ENCODE measurements around the gene C15orf39. TPM values are rescaled to one million over a fixed set of nuclear protein-coding genes. Genes with fewer than 3 reads are reported as not detected.
"Not testable (repeated sequence)": the region's sequence is repeated elsewhere in the genome, so short reads cannot be mapped to it uniquely, and the experiment has no call there.

Gene C15orf39
- polyA plus RNA-seq, 10 donors, result 7.1 to 15.3 (median 10.0) TPM

GRCh38 chr15:75209289-75209676 lies 7.6 kb downstream of the C15orf39 start:
- DNase-seq, result no peak

DNA sequence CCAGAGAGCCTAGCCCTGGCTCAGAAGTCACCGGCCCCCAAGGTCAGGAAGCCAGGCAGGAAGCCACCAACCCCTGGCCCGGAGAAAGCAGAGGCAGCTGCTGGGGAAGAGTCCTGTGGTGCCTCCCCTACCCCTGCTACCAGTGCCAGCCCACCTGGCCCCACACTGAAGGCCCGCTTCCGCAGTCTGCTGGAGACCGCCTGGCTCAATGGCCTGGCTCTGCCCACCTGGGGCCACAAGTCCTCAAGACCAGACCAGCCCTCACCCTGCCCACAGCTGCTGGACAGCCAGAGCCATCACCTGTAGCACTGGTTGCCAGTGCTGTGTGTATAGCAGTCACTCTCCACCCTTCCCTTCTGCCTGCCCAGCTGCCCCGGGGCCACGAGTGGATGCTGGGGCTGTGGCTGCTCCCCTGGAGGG lies 9.1 kb downstream of the C15orf39 start:
- DNase-seq, result no peak

DNA sequence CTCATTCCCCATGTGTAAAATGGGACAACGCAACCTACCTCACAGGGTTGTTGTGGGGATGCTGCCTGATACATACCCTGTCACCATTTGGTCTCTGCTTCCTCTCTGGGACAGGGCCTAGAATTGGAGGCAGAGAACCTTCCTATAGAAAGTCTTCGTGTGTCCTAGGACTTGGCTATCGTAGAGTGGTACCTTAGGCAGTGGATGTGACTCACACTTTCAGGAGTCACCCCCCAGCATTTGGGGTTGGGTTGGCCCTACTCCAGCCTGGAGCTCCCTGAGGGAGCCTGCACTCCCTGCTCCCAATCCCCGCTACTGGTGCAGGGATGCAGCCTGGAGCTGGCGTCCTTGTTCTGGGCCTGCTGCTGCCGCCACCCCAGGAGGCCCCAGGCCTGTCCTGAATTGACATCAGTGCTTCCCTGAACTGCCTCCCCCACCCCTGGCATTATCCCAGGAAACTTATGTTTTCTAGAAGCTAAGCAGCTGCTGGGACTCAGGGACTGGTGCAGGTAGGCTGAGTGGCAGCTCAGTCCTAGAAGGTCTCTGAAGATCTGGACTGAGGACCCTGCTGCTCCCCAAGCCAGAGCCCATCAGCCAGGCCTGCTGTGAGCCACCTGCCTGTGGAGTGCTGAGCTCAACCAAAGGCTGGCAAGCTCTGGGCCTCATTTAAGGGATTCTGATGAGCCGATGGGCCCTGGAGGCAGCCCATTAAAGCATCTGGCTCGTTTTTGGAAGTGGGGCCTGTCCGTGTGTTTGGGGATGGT lies 9.9 kb downstream of the C15orf39 start:
- peak in 1 of 3 donors; percentile 37 for DNase-seq

DNA sequence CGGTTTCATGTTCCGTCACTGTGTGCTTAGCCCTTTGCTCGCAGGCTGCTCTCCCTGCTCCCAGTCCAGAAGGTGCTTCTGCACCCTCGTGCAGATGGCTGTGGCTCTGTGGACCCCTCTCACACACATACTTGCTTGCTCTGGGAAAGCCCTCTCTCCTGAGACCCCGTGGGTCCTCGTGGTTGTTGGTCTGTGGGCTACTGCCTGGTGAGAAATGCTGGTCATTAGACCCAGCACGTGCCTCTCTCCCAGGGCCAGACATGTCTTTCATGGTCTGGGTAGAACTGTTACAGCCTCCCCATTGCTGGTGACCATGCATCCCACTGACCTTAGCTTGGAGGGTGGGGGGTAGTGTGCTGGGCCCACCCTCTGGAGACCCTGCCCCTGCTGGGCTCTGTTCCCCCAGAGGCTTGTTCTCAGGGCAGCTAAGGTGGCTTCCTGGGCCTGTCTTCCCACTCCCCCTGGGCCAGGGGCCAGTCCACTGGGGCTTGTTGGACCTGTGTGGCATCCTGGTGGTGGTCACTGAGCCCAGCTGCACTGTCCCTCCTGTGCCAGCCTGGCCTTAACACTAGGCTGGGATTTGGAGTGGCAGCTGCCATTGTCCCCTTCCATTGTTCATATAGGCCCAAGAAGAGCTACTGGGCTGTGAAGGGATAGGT lies 10.6 kb downstream of the C15orf39 start:
- DNase-seq, result no peak

GRCh38 chr15:75213212-75213767 lies 11.6 kb downstream of the C15orf39 start:
- DNase-seq, result no peak

GRCh38 chr15:75213768-75214221 lies 12.1 kb downstream of the C15orf39 start:
- no peak for DNase-seq

DNA sequence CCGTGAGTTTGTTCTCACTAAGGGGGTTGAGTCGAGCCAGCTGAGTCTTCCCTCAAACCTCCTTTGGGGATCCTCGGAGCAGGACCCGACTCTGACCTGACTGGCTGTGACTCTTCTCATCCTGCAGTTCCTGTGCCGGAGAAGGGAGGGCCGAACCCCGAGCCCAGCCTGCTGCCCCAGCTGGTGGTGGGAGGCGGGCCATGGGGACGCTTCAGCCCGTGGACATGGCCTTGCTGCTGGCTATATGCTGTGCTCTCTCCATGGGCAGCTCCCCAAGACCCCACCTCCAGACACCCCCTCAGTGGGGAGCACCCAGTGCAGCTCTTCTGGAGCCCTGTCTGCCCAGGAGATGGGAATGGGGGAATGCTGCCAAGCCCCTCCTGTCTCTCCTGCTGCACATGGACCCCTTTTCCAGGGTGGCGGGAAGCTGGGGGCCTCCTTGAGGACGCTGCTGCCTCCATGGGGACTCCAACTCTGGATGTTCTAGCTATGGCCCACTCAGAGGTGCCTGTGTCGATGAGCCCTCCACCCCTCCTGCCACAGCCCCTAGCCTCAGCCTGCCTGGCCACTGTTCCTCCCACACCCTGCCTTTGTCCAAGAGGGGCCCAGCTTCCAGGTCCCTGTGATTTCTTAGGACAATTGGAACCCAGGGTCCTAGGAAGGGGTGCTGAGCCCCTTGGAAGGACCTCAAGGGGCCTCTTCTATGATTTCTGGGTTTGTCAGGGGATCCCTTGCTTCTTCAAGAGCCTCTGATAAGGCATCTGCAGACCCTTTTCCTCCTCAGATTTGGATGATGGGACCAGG lies 12.8 kb downstream of the C15orf39 start:
- DNase-seq, result no peak

DNA sequence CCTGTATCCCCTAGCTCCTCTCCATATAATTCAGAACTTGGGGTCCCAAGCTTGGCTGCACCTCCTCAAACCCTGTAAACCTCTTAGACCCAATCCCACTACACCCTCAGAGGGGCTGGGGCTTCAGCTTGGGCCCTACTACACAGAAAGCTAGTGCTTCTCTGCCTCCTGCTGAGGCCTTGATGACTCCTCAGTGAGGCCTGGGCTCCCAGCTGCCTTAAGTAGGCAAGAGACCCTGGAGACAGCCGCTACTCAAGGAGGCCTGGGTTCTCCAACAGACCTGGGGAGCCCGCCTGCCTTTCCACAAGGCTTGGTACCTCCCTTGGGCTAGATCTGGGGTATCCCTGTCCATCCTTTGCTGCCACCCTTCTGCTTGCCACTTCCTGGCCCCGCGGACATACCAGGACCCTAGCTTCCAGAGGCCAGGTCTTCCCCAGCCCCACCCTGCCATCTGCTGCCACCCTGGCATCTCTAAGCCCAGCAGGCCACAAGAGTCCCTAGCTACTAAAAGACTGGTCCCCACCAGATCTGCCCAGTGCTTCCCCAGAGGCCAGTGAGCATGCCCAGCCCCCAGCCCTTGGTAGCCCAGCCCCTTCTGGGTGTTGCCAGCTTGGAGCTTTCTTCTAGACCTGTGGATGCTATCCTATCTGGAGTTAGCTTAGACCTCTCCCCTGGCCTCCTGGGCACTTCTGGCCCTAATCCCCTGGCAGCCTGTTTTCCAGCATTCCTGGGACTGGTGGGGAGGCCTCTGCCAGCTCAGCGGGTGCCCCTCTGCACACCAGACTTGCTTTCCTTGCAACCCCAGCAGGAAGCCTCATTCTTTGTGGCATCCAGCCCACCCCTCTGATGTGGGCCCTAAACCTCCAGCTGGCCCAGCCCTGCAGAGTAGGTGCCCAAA lies 13.7 kb downstream of the C15orf39 start:
- DNase-seq, result no peak

DNA sequence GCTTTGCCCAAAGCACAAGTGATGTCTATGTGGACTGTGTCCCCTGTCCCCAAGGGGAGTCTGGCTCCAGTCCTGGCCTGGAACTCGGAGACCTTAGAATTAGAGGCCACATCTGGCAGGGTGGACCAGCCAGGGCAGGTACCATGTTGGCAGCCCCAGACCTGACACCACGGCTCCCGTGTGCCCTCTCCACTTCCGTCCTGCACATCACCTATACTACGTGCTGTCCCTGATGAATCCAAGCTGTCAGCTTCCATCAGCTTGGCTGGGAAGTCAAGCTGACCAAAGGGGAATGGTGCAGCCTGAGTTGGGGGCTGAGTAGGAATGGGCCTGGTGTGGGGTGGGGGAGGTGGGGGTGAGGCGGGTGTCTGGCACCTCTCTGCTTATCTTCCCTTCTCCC lies 15.3 kb downstream of the C15orf39 start:
- no peak for DNase-seq

- not testable (repeated sequence) for DNase-seq
Measured at GRCh38 chr15:75217574-75217973, 15.9 kb downstream of the C15orf39 start.

GRCh38 chr15:75219507-75219929 lies 17.8 kb downstream of the C15orf39 start:
- DNase-seq, result not testable (repeated sequence)

- no peak for DNase-seq
Measured at GRCh38 chr15:75223688-75224087, 22.0 kb downstream of the C15orf39 start.

DNA sequence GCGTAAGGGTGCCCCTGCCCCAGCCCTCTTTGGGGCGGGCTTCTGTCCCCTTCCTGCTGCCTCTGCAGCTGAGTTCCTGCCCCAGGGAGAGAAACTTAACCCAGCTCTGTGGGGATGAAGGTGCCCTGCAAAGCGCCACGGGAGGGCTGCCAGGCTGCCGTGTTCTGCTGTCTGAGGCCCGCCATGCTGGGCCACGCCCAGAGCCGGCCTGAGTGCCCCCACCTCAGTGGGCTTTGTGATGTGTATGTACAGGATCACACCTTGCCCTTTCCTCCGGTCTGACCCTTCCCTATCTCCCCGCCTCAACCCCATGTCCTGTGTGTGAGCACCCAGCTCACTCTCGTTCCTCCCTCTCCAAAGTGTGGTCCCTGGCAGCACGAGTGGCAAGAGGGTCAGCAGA lies 22.6 kb downstream of the C15orf39 start:
- DNase-seq, result no peak

DNA sequence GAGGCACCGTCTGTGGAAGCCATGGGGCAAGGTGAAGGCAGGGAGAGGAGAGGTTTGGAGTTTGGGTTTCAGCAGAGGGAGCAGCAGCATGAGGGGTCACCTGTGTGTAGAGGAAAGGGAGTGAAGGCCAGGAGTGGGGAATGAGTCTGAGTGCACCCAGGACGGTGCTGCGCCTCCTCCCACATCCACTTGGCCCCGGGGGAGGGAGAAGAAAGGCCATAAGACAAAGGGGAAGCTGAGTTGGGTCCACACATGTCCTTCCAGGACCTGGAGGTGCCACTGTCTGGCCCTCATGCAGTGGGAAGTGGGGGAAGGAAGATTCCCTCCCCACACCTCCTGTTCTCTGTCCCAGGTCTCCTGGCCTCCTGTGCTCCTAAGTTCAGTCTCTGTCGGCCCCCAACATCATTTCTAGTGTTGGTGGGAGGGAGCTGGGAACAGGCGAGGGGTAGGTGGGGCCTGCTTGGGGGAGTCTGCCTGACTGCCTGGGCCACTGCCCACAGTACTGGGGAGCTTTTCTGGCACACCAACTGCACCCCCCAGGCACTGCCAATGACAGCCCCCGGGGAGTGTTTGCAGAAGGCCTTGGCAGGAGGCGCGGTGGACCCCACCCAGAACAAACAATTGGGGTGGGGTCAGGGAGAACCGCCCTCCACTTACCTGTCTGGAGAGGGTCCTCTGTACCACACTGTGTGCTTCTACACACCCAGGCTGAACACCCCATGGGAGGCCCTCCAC lies 23.6 kb downstream of the C15orf39 start:
- DNase-seq, result not testable (repeated sequence)

DNA sequence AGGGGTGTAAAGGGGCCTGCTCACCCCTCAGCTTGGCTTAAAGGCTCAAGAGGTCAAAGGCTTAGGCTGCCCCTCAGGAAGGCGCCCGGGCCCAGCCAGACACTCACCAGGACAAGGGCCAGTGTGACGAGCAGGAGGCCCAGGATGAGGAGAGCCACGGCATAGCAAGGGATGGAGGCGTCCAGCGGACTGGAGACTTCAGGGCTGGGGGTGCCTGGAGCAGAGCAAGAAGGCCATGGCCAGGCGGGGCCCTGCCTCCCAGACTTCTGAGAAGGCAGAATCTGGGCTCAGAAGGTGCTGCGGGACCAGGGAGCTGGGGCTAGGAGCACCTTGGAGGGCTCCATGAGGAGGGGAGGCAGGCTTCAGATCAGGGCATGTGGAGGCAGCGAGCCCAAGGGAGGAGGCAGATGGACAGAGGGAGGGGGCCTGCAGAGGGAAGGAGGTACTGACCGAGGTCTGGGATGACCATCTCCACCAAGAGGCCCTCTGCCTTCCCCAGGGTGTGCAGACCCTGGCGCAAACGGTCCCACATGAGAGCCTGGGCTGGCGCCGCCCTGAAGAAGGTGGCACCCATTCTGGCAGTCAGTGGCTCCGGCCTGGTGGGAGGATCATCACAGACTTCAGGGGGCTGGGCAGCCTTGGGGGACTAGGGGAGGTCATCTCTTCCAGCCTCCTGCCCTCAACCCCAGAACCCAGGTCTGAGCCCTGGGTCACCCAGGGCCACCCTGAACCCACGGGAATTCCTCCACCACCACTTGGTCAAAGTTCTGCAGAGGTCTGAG lies 24.5 kb downstream of the C15orf39 start:
- no peak for DNase-seq

DNA sequence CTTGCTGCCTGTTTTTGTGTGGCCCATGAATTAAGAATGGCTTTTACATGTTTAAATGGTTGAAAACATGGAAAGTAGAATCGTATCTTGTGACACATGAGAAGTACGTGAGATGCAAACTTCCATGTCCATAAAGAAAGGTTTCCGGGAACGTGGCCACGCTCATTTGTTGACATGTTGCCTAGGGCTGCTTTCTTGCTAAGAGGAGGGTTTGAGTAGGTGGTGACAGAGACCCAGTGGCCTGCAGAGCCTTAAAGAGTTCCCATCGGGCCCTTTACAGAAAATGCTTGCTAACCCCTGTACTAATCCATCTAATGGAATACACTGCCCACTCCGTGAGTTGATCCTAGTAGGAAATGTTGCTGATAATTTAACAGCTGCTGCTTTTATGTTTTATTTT lies 25.4 kb downstream of the C15orf39 start:
- DNase-seq, result not testable (repeated sequence)

DNA sequence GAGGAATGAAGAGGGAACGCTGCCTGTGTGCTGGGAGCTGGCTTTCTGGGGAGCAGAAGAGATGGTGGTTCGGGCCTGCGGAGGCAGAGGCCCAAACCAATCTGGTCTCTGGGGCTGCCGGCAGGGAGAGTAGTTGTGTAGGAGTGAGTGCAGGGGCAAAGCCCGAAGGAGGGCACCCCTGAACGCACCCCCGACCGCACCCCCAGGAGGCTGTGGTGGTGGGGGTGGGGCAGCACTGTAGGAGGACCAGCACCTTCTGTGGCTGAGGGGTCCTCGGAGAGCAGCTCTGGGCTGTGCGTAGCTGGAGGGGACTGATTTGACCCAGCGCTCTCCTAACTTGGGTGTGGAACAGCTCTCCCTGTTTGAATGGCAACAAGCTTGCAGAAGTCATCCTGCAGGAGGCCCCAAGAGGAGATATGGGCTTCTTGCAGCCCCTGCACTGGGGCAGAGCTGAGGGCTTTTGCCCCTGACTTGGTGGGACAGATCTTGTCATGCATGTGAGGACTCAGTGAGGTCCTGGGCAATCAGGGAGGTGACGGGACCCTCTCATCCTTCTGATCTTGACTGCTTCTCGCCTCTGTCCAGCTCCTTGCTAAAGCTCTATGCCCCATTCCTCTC lies 26.1 kb downstream of the C15orf39 start:
- no peak for DNase-seq

- no peak for DNase-seq
Measured at GRCh38 chr15:75228787-75229186, 27.1 kb downstream of the C15orf39 start.

All from muscle of back (tissue), 11 donors.